DND-41 (cell line): ENCODE results near the gene DVL2.

Experiments
- CTCF ChIP-seq: IDR thresholded peaks from 2 replicates; pipeline ENCODE4 v1.5.1; 2012; ENCODE audit warnings: borderline replicate concordance, low read length, moderate library complexity, mild to moderate bottlenecking; ENCODE audit not compliant: poor library complexity, severe bottlenecking; ENCODE audit errors: extremely low read depth
- EZH2 ChIP-seq: IDR thresholded peaks from 3 replicates; pipeline ENCODE4 v1.6.1; 2012; ENCODE audit warnings: borderline replicate concordance, low read depth, mild to moderate bottlenecking, moderate library complexity, low read length, inconsistent platforms; ENCODE audit not compliant: severe bottlenecking

GRCh38 chr17:7254511-7254910 lies 20.2 kb upstream of the DVL2 start:
- TF ChIP-seq CTCF (no peak), EZH2 (no peak)
